GM23338 (cell line): Measurements from ENCODE around the gene GPC5. TPM values are rescaled to one million over a fixed set of nuclear protein-coding genes. Genes with fewer than 3 reads are reported as not detected.

Source experiments
- ATAC-seq: fragments of 200-7000 bp; cut with Tn5 transposase; 3 replicates; pipeline ENCODE4 v1.9.1; 2020
- DNase-seq: peaks from one replicate; pipeline ENCODE4 v3.0.0-alpha.2; 2015; ENCODE audit warnings: low spot score
- H2AFZ ChIP-seq: fragments of 200-600 bp; sonication (generic); 2 replicates; pipeline ENCODE4 v1.8.0; 2016; ENCODE audit warnings: antibody characterized with exemption, mild to moderate bottlenecking, moderate library complexity
- H3F3A ChIP-seq: fragments of 200-600 bp; sonication (generic); replicated peaks from 2 replicates; pipeline ENCODE4 v1.8.0; 2017; ENCODE audit warnings: antibody characterized with exemption, mixed run types, low read depth
- H3K27ac ChIP-seq: fragments of 200-600 bp; sonication (generic); 2 replicates; pipeline ENCODE4 v1.6.1; 2016; ENCODE audit warnings: low read depth
- H3K27me3 ChIP-seq: fragments of 200-600 bp; sonication (generic); 2 replicates; pipeline ENCODE4 v1.8.0; 2016; ENCODE audit warnings: mild to moderate bottlenecking, mixed run types, moderate library complexity; ENCODE audit not compliant: insufficient read depth
- H3K36me3 ChIP-seq: fragments of 200-600 bp; sonication (generic); 2 replicates; pipeline ENCODE4 v1.8.0; 2016; ENCODE audit warnings: mild to moderate bottlenecking; ENCODE audit not compliant: insufficient read depth
- H3K4me1 ChIP-seq: fragments of 200-600 bp; sonication (generic); 2 replicates; pipeline ENCODE4 v1.8.0; 2016; ENCODE audit warnings: mild to moderate bottlenecking, moderate library complexity; ENCODE audit not compliant: insufficient read depth
- H3K4me2 ChIP-seq: fragments of 200-600 bp; sonication (generic); 2 replicates; pipeline ENCODE4 v1.7.1; 2017; ENCODE audit warnings: mixed run types
- H3K4me3 ChIP-seq: fragments of 200-600 bp; sonication (generic); 2 replicates; pipeline ENCODE4 v1.6.1; 2016; ENCODE audit warnings: mixed run types
- H3K79me2 ChIP-seq: fragments of 200-600 bp; sonication (generic); replicated peaks from 2 replicates; pipeline ENCODE4 v1.8.0; 2017; ENCODE audit warnings: mild to moderate bottlenecking; ENCODE audit not compliant: insufficient read depth
- H3K9me2 ChIP-seq: fragments of 200-600 bp; sonication (generic); 2 replicates; pipeline ENCODE4 v1.8.0; 2017; ENCODE audit not compliant: insufficient read depth
- H4K20me1 ChIP-seq: fragments of 200-600 bp; sonication (generic); replicated peaks from 2 replicates; pipeline ENCODE4 v1.8.0; 2017; ENCODE audit warnings: mild to moderate bottlenecking; ENCODE audit not compliant: insufficient read depth
- H3K27ac Mint-ChIP-seq: 2 replicates; pipeline ENCODE4 v1.8.0; 2020; ENCODE audit warnings: inconsistent platforms, mild to moderate bottlenecking, moderate library complexity, mixed read lengths
- H3K27me3 Mint-ChIP-seq: 3 replicates; pipeline ENCODE4 v1.8.0; 2022; ENCODE audit warnings: low read depth, mild to moderate bottlenecking, moderate library complexity, mixed read lengths, inconsistent platforms; ENCODE audit not compliant: insufficient read depth, poor library complexity
- H3K36me3 Mint-ChIP-seq: 3 replicates; pipeline ENCODE4 v1.8.0; 2021; ENCODE audit warnings: low read depth, mild to moderate bottlenecking, inconsistent platforms, moderate library complexity, mixed read lengths
- H3K4me1 Mint-ChIP-seq: 3 replicates; pipeline ENCODE4 v1.8.0; 2020; ENCODE audit warnings: mild to moderate bottlenecking, inconsistent platforms, mixed read lengths
- H3K4me3 Mint-ChIP-seq: 3 replicates; pipeline ENCODE4 v1.8.0; 2021; ENCODE audit warnings: moderate library complexity, mild to moderate bottlenecking, inconsistent platforms, mixed read lengths
- H3K9me3 Mint-ChIP-seq: 3 replicates; pipeline ENCODE4 v1.8.0; 2020; ENCODE audit warnings: moderate library complexity, mild to moderate bottlenecking, inconsistent platforms, mixed read lengths
- CTCF ChIP-seq, 2 experiments: fragments of 200-600 bp in 1 of 2; sonication (generic) in 1 of 2; conservative IDR thresholded peaks; 2 replicates each; pipeline versions ENCODE4 v1.5.1 to v1.6.1; 2016 to 2017; ENCODE audit warnings: antibody characterized with exemption in 2 of 2, low read depth in 2 of 2, mild to moderate bottlenecking in 2 of 2, moderate library complexity in 1 of 2
- ETS1 ChIP-seq: IDR thresholded peaks from 2 replicates; pipeline ENCODE4 v1.6.1; 2016; ENCODE audit warnings: antibody characterized with exemption
- JUNB ChIP-seq: IDR thresholded peaks from one replicate; pipeline ENCODE4 v1.6.1; 2016; ENCODE audit warnings: antibody characterized with exemption; ENCODE audit not compliant: unreplicated experiment
- NANOG ChIP-seq: IDR thresholded peaks from 2 replicates; pipeline ENCODE4 v1.6.1; 2016; ENCODE audit warnings: antibody characterized with exemption, borderline replicate concordance
- POLR2AphosphoS5 ChIP-seq: IDR thresholded peaks from 2 replicates; pipeline ENCODE4 v1.6.1; 2016; ENCODE audit warnings: antibody characterized with exemption, low read depth
- STAT1 ChIP-seq: IDR thresholded peaks from one replicate; pipeline ENCODE4 v1.6.1; 2016; ENCODE audit warnings: antibody characterized with exemption; ENCODE audit not compliant: unreplicated experiment
- ZNF462 ChIP-seq: fragments of 250-450 bp; sonication (Bioruptor Pico); IDR thresholded peaks from 2 replicates; pipeline ENCODE4 v1.5.0; 2020; ENCODE audit warnings: mild to moderate bottlenecking, moderate library complexity
- polyA plus RNA-seq: library from polyadenylated mRNA; unstranded; fragments of >200 nt; fragmentation: Nextera tagmentation; extraction: Ambion mirVana; gene quantifications from 2 replicates; pipeline ENCODE4 v1.2.1, GENCODE V29; 2016
- total RNA-seq: library from RNA; depleted of rRNA; stranded (reverse); fragments of >200 nt; shearing (Covaris generic); gene quantifications from 2 replicates; pipeline ENCODE4 v1.2.3, GENCODE V29; 2014

Gene GPC5
- total and polyA plus RNA-seq, 2 experiments from 2014 or later = 0.95 to 1.1 TPM

GRCh38 chr13:92355213-92355612 is 956.8 kb downstream of the GPC5 start:
- Mint-ChIP-seq H3K9me3 (peaks cover 32% of the 10 kb centered on the region), H3K36me3 (peaks cover 30% of the 10 kb centered on the region), H3K27me3 (no peaks in the 10 kb centered on the region), H3K4me3 (no peak overlapping the region), H3K4me1 (no peaks in the 10 kb centered on the region; the same call in 2 of the 3 replicates), H3K27ac (no peak overlapping the region)
- H4K20me1 ChIP-seq = no peaks in the 10 kb centered on the region
- peak; percentile 66 for DNase-seq
- H3K4me1 ChIP-seq = no peaks in the 10 kb centered on the region
- peak; percentile 92 for ATAC-seq
- H3K9me2 ChIP-seq = no peaks in the 10 kb centered on the region; the same call in 1 of the 2 replicates
- H3K4me3 ChIP-seq = no peak overlapping the region
- H3K27ac ChIP-seq = no peak overlapping the region
- no peaks in the 10 kb centered on the region for H3K27me3 ChIP-seq
- H3K36me3 ChIP-seq = peaks cover 15% of the 10 kb centered on the region
- no peak overlapping the region for H3K4me2 ChIP-seq
- TF ChIP-seq CTCF (conservative IDR thresholded peaks at IDR 0.05; ENCODE audit: low read depth in 2 of 2) = peak; percentile 57 to 88
- no peak for TF ChIP-seq JUNB
- H3K79me2 ChIP-seq = no peaks in the 10 kb centered on the region
- H2AFZ ChIP-seq = no peak overlapping the region
- no peaks in the 10 kb centered on the region for H3F3A ChIP-seq

- H3K4me3 Mint-ChIP-seq = no peak overlapping the region
- Histone ChIP-seq H3K4me1 (0 out of 2 replicates have a peak, but pooled peaks cover 7% of the 10 kb centered on the region), H2AFZ (peak overlapping the region; percentile 47; the same call in 1 of the 2 replicates), H3K27me3 (no peaks in the 10 kb centered on the region), H3K79me2 (no peaks in the 10 kb centered on the region), H3K36me3 (peaks cover 15% of the 10 kb centered on the region), H3K4me3 (no peak overlapping the region), H4K20me1 (no peaks in the 10 kb centered on the region), H3K9me2 (no peaks in the 10 kb centered on the region; the same call in 1 of the 2 replicates), H3K4me2 (no peak overlapping the region), H3K27ac (no peak overlapping the region), H3F3A (no peaks in the 10 kb centered on the region)
- peaks cover 4% of the 10 kb centered on the region; the same call in 1 of the 3 replicates for H3K4me1 Mint-ChIP-seq
- ATAC-seq = no peak
- H3K27me3 Mint-ChIP-seq = no peaks in the 10 kb centered on the region
- H3K27ac Mint-ChIP-seq = no peak overlapping the region
- DNase-seq = no peak
- H3K9me3 Mint-ChIP-seq = peaks cover 27% of the 10 kb centered on the region
- peaks cover 27% of the 10 kb centered on the region for H3K36me3 Mint-ChIP-seq
- TF ChIP-seq ETS1 (no peak), CTCF (conservative IDR thresholded peaks at IDR 0.05; ENCODE audit: low read depth in 2 of 2) (no peak), JUNB (no peak), POLR2AphosphoS5 (no peak), STAT1 (no peak), NANOG (no peak), ZNF462 (CRISPR knock-in tag) (no peak)
Observed at GRCh38 chr13:92362717-92363116, 964.3 kb downstream of the GPC5 start.
